Peyer's patch (tissue), 4 donors: ENCODE data around the gene PPA1. TPM values are rescaled to one million over a fixed set of nuclear protein-coding genes. Genes with fewer than 3 reads are reported as not detected.

Experiments
- DNase-seq, 3 donors: peaks; one replicate each; pipeline ENCODE4 v3.0.0-alpha.2; 2017 to 2019
- H3K27ac ChIP-seq, 4 donors: fragments of 200-600 bp; sonication (generic); one replicate each; pipeline ENCODE4 v1.5.1; 2016 to 2019
- H3K27me3 ChIP-seq, 2 donors: fragments of 200-600 bp; sonication (generic); one replicate each; pipeline ENCODE4 v1.5.1; 2019
- H3K36me3 ChIP-seq, 3 donors: fragments of 200-600 bp; sonication (generic); one replicate each; pipeline ENCODE4 v1.5.1; 2016 to 2019
- H3K4me1 ChIP-seq, 4 donors: fragments of 200-600 bp; sonication (generic); one replicate each; pipeline ENCODE4 v1.5.1; 2016 to 2019
- H3K4me3 ChIP-seq, 4 donors: fragments of 200-600 bp; sonication (generic); 1 replicate in 3 of 4; 2 replicates in 1 of 4; pipeline ENCODE4 v1.5.1; 2016 to 2019; ENCODE audit warnings: mild to moderate bottlenecking in 1 of 4
- H3K9me3 ChIP-seq, 4 donors: fragments of 200-600 bp; sonication (generic); one replicate each; pipeline ENCODE4 v1.5.1; 2016 to 2019; ENCODE audit warnings: mild to moderate bottlenecking in 1 of 4
- POLR2A ChIP-seq, 2 donors: fragments of 450-650 bp; IDR thresholded peaks; one replicate each; pipeline ENCODE4 v1.5.1; 2017; ENCODE audit warnings: antibody characterized with exemption in 2 of 2, mild to moderate bottlenecking in 2 of 2, moderate library complexity in 2 of 2
- total RNA-seq, 4 donors: library from RNA; depleted of rRNA; stranded (reverse); fragments of >200 nt; gene quantifications; one replicate each; pipeline ENCODE4 v1.1.0, GENCODE V29; 2016
- TF ChIP-seq, protein P1 (sequence below), 6 experiments: fragments of 450-650 bp in 4 of 6; fragments of 200-600 bp in 2 of 6; sonication (generic) in 1 of 6; IDR thresholded peaks; one replicate each; pipeline ENCODE4 v1.5.1; 2017 to 2019; ENCODE audit warnings: antibody characterized with exemption in 6 of 6, mild to moderate bottlenecking in 3 of 6, moderate library complexity in 1 of 6

Gene PPA1
- total RNA-seq, 4 donors from 2014 or later = 67.7 to 199 (median 110) TPM

DNA sequence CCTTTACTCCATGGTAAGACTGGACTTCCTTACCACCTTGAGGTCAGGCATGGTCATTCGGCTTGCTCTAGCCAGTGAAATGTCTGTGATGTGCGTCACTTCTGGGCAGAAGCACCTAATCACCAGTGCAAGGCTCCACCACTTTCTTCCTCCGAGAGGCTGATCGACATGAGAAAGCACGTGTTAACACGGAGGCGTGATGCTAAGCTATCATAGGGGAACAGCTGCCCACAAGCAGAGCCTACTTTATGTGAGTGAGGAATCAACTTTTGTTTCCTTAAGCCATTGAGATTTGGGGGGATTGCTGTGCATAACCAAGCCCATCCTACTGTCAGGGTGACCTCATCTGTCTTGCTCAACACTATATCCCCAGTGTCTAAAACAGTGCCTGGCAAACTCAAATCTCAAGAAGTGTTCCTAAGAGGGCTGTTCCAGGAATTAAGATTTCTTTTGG is 39.8 kb downstream of the PPA1 start:
- H3K27ac ChIP-seq = peak overlapping the region in 3 of 4 donors; percentile 5 to 26 (median 25)

DNA sequence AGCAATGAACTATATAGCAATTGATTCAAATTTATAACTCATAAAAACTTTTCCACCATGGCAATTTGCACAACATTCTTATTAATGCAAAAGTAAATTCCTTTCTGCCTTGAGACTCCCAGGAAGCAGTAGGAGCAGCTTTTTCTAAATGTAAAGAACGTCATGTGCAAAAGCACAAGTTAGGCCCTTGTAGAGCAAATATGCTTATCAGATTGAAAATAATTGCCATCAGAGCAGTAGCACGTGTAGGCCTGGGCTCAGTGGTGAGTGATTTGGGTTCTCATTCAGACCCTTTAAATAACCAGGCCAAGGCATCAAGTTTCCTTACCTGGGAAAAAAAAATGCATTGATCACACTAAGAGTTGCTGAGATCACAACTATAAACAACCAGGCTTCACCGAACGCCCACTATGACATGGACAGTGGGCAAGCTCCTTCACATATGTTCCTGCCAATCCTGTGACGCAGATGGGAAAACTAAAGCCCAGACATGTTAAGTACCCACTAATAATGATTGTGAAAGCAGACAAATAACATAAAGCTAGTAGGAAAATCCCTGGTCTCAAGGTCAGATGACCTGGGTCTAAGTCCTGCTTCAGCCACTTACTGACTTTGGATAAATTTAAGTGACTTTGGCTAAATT is 40.8 kb downstream of the PPA1 start:
- Histone ChIP-seq H3K27me3 (no peaks in the 10 kb centered on the region), H3K27ac (peak overlapping the region in 2 of 4 donors; percentile 26 to 40), H3K4me3 (no peak overlapping the region), H3K4me1 (no peaks in the 10 kb centered on the region), H3K9me3 (no peaks in the 10 kb centered on the region), H3K36me3 (no peaks in the 10 kb centered on the region)
- no peak for DNase-seq
- TF ChIP-seq POLR2A (IDR thresholded peaks at IDR 0.05) = no peak
- TF ChIP-seq, protein P1, sequence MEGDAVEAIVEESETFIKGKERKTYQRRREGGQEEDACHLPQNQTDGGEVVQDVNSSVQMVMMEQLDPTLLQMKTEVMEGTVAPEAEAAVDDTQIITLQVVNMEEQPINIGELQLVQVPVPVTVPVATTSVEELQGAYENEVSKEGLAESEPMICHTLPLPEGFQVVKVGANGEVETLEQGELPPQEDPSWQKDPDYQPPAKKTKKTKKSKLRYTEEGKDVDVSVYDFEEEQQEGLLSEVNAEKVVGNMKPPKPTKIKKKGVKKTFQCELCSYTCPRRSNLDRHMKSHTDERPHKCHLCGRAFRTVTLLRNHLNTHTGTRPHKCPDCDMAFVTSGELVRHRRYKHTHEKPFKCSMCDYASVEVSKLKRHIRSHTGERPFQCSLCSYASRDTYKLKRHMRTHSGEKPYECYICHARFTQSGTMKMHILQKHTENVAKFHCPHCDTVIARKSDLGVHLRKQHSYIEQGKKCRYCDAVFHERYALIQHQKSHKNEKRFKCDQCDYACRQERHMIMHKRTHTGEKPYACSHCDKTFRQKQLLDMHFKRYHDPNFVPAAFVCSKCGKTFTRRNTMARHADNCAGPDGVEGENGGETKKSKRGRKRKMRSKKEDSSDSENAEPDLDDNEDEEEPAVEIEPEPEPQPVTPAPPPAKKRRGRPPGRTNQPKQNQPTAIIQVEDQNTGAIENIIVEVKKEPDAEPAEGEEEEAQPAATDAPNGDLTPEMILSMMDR (IDR thresholded peaks at IDR 0.05) = no peak

More for the DNA sequence above, 39.8 kb downstream of the PPA1 start:
- H3K4me3 ChIP-seq = no peak overlapping the region
- no peaks in the 10 kb centered on the region for H3K9me3 ChIP-seq
- H3K27me3 ChIP-seq = no peaks in the 10 kb centered on the region
- TF ChIP-seq POLR2A (IDR thresholded peaks at IDR 0.05) = no peak
- TF ChIP-seq, protein P1 (IDR thresholded peaks at IDR 0.05) = no peak
- H3K4me1 ChIP-seq = no peaks in the 10 kb centered on the region
- peaks cover 0 to 9% (median 0%) of the 10 kb centered on the region in 3 donors for H3K36me3 ChIP-seq
- no peak for DNase-seq

DNA sequence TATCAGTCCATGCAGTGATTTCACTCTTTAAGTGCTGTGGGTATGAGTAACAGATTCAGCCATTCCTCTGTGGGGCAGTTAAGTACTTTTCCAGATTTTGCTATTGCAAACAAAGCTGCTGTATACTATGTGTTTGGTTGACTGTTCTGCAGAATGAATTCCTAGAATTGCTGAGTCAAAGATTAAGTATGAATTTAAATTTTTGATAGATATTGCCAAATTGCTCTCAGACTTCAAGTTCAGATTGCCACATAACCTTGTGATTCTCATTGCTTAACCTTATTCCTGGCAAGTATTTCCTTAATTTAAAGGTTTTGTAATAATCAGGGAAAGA is 41.3 kb downstream of the PPA1 start:
- Histone ChIP-seq H3K36me3 (no peaks in the 10 kb centered on the region), H3K27ac (peak overlapping the region in 2 of 4 donors; percentile 26 to 40), H3K4me1 (no peaks in the 10 kb centered on the region), H3K9me3 (no peaks in the 10 kb centered on the region), H3K27me3 (no peaks in the 10 kb centered on the region), H3K4me3 (no peak overlapping the region)
- no peak for DNase-seq
- TF ChIP-seq, protein P1 (IDR thresholded peaks at IDR 0.05) = no peak
- no peak for TF ChIP-seq POLR2A (IDR thresholded peaks at IDR 0.05)

DNA sequence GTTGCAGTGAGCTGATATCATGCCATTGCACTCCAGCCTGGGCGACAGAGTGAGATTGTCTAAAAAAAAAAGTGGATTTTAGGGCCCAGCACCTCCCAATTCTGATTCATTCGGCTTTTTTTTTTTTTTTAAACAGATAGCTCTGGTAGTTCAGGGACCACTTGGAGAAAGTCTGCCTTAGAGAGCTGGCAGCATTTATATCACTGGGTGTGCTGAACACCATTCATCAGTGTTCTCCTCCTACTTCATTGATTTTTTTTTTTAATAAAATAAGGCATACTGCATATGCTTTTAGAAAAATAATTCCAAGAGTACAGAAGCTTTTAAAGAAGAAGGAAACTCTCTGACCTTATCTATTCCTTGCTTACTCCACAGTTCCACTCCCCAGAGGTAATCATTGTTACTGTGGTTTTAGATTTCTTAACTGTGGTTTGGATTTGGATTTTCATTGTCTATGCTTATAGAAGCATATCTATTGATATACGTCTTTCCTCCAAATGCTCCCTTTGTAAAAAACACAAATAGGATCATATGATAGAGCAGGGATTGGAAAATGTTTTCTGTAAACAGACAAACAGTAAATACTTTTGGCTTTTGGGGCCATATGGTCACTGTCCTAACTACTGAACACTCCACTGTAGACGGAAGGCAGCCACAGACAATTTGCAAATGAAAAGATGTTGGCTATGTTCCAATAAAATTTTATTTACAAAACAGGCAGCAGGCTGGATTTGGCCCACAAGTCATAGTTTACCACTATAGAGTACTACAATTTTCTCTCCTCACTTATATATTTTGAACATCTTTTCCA is 41.9 kb downstream of the PPA1 start:
- H3K27ac ChIP-seq = peak overlapping the region in 3 of 4 donors; percentile 25 to 36 (median 26)
- no peaks in the 10 kb centered on the region for H3K9me3 ChIP-seq

GRCh38 chr10:70190581-70190980 is 42.6 kb downstream of the PPA1 start:
- no peak for DNase-seq
- Histone ChIP-seq H3K4me1 (no peaks in the 10 kb centered on the region), H3K27ac (peak overlapping the region in 3 of 4 donors; percentile 7 to 26 (median 25)), H3K9me3 (no peaks in the 10 kb centered on the region), H3K4me3 (no peak overlapping the region), H3K36me3 (no peaks in the 10 kb centered on the region), H3K27me3 (no peaks in the 10 kb centered on the region)
- TF ChIP-seq, protein P1 (IDR thresholded peaks at IDR 0.05) = no peak
- no peak for TF ChIP-seq POLR2A (IDR thresholded peaks at IDR 0.05)

More for the DNA sequence above, 41.9 kb downstream of the PPA1 start:
- H3K4me3 ChIP-seq = no peak overlapping the region
- no peaks in the 10 kb centered on the region for H3K36me3 ChIP-seq
- no peak for TF ChIP-seq POLR2A (IDR thresholded peaks at IDR 0.05)
- TF ChIP-seq, protein P1 (IDR thresholded peaks at IDR 0.05) = no peak
- no peaks in the 10 kb centered on the region for H3K4me1 ChIP-seq
- no peak for DNase-seq
- no peaks in the 10 kb centered on the region for H3K27me3 ChIP-seq
